ENCODE results near the gene ACSF2.

ACSF2 gene

GRCh38 chr17:50517011-50517410, 91.0 kb downstream of the ACSF2 start:
- in situ Hi-C loops (cut with HindIII; ENCODE audit: low pct_unique_long_range_greater_than_20kb, low sequenced_read_pairs): no loop called here
- TF ChIP-seq JUND (IDR thresholded peaks at IDR 0.05; ENCODE audit: low read depth): no peak
- no peak for DNase-seq (ENCODE audit: low read depth in 1 of 2, low spot score in 1 of 2)

GRCh38 chr17:50517504-50518383, 91.7 kb downstream of the ACSF2 start:
- in situ Hi-C loops (cut with HindIII; ENCODE audit: low pct_unique_long_range_greater_than_20kb, low sequenced_read_pairs): no loop called here
- DNase-seq (ENCODE audit: low read depth in 1 of 2, low spot score in 1 of 2): no peak

DNA sequence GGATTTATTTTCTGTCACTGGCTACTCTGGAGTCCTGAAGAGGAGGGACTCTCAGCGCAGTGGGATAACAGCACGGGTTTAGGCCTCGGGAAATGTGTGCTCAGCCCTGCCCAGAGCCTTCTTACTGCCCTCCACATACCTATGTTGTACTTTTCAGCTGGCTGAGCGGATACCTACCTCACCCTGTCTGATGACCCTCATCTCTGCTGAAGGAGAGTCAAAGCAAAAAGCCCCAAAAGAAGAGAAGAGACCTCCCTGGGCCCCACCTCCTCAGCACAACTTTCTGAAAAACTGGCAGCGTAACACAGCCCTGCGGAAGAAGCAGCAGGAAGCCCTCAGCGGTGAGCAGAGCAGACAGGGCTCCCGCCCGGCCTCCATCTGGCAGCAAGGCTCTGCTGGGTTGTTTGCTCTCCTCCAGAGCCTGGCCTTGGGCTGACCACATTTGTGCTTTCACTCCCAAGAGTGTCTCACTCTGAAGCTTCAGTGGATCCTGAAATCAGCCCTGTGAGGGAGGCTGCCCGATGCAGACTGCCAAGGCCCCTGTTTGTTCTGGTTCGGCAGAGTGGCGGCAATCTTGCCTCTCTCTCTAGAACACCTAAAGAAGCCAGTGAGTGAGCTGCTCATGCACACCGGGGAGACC, 92.5 kb downstream of the ACSF2 start:
- no peak for DNase-seq (ENCODE audit: low read depth in 1 of 2, low spot score in 1 of 2)
- in situ Hi-C loops (cut with HindIII; ENCODE audit: low pct_unique_long_range_greater_than_20kb, low sequenced_read_pairs): no loop called here
- no peak for TF ChIP-seq JUND (IDR thresholded peaks at IDR 0.05; ENCODE audit: low read depth)

More at GRCh38 chr17:50517504-50518383, 91.7 kb downstream of the ACSF2 start:
- TF ChIP-seq JUND (IDR thresholded peaks at IDR 0.05; ENCODE audit: low read depth): no peak

- DNase-seq (ENCODE audit: low read depth in 1 of 2, low spot score in 1 of 2): no peak
- TF ChIP-seq JUND (IDR thresholded peaks at IDR 0.05; ENCODE audit: low read depth): no peak
- in situ Hi-C loops (cut with HindIII; ENCODE audit: low pct_unique_long_range_greater_than_20kb, low sequenced_read_pairs): no loop called here
These were observed 93.3 kb downstream of the ACSF2 start for GRCh38 chr17:50519141-50519834.

DNA sequence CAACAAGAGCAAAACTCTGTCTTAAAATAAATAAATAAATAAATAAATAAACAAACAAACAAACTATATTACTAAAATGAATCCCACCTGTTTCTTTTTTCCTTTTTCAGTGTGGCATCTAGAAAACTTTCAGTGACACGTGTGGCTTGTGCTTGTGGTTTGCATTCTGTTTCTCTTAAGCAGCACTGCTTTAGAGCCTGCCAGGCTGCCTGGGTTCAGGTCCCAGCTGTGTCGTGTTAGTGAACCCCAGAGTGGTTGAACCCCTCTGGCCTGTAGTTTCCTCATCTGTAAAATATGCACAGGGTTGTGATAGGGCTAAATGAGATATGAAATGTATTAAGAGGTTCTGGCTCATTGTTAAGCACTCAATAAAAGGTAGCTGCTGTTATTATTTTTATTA, 94.5 kb downstream of the ACSF2 start:
- no peak for DNase-seq (ENCODE audit: low read depth in 1 of 2, low spot score in 1 of 2)
- in situ Hi-C loops (cut with HindIII; ENCODE audit: low pct_unique_long_range_greater_than_20kb, low sequenced_read_pairs): no loop called here
- no peak for TF ChIP-seq JUND (IDR thresholded peaks at IDR 0.05; ENCODE audit: low read depth)

DNA sequence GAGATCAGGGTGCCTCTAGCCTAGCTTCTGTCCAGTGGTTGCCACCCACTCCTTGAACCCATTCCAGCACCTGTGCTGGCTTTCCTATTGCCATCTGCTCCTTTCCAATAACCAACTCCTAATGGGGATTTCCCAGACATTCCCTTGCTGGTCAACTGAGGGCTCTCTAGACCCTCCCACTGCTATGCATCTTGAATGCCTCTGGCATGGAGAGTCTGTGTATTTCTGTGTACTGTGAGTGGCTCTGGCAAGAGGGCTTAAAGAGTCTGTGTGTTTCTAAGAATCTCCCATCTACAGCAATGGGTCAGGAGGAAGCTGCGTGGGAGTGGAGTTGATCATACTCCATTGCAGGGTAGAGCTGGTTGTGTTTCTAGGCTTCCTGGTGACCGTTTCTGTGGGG, 95.5 kb downstream of the ACSF2 start:
- TF ChIP-seq JUND (IDR thresholded peaks at IDR 0.05; ENCODE audit: low read depth): no peak
- in situ Hi-C loops (cut with HindIII; ENCODE audit: low pct_unique_long_range_greater_than_20kb, low sequenced_read_pairs): no loop called here

GRCh38 chr17:50522766-50523165, 96.7 kb downstream of the ACSF2 start:
- in situ Hi-C loops (cut with HindIII; ENCODE audit: low pct_unique_long_range_greater_than_20kb, low sequenced_read_pairs): no loop called here
- DNase-seq (ENCODE audit: low read depth in 1 of 2, low spot score in 1 of 2): no peak
- TF ChIP-seq JUND (IDR thresholded peaks at IDR 0.05; ENCODE audit: low read depth): no peak

More for the DNA sequence above, 95.5 kb downstream of the ACSF2 start:
- no peak for DNase-seq (ENCODE audit: low read depth in 1 of 2, low spot score in 1 of 2)

DNA sequence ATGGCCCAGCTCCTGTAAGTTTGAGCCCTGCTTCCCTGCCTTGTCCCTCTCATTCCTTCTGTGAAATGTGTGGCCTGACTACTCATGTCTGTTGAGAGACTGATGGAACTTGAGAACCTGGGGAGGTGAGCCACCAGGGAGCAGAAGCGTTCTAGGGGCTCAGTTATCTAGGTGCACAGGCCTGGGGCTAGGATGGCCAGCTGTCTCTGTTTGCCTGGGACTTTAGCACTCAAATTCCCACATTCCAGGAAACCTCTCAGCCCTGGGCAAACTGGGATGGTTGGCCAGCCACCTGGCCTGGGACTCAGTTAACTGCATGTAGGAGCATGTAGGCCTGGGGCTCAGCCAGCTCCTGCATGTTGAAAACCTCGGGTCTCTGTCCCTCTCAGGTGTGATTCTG, 97.2 kb downstream of the ACSF2 start:
- TF ChIP-seq JUND (IDR thresholded peaks at IDR 0.05; ENCODE audit: low read depth): no peak
- in situ Hi-C loops (cut with HindIII; ENCODE audit: low pct_unique_long_range_greater_than_20kb, low sequenced_read_pairs): no loop called here

More for the DNA sequence above, 97.2 kb downstream of the ACSF2 start:
- DNase-seq (ENCODE audit: low read depth in 1 of 2, low spot score in 1 of 2): peak in 1 of 2 experiments; percentile 80

Data from T47D (cell line).